ENCODE results near the gene SCN1B. TPM values are rescaled to one million over a fixed set of nuclear protein-coding genes. Genes with fewer than 3 reads are reported as not detected.

The SCN1B gene
- total and polyA plus RNA-seq, 2 of the 13 experiments (the other 11 are each of a cell fraction or from before 2014, with no cell fraction given) = 2.7 to 20.1 TPM

DNA sequence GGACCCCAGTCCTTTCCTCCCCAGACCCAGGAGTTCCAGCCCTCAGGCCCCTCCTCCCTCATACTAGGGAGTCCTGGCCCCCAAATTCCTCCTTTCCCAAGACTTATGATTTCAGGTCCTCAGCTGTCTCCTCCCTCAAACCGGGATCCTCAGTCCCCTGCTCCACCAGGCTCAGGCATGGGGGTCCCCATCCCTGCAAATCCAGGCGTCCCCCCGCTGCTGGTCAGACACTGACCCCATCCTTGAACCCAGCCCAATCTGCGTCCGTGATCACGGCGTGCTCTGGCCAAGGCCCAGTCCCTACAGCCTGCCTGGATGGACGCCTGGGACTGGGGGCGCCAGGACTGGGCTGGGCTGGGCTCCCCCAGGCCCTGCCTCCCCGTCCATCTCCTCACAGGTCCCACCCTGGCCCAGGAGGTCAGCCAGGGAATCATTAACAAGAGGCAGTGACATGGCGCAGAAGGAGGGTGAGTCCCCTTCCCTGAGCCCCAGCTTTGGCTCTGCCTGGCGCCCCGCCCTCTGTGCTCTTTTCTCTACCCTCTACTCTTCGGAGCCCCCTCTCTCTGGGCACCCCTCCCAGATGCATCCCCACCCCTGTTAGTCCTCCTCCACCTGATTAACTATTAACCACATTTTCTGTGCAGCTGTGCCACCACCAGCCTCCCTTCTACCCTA, 11.9 kb downstream of the SCN1B start (continued):
- TF ChIP-seq, protein P1, sequence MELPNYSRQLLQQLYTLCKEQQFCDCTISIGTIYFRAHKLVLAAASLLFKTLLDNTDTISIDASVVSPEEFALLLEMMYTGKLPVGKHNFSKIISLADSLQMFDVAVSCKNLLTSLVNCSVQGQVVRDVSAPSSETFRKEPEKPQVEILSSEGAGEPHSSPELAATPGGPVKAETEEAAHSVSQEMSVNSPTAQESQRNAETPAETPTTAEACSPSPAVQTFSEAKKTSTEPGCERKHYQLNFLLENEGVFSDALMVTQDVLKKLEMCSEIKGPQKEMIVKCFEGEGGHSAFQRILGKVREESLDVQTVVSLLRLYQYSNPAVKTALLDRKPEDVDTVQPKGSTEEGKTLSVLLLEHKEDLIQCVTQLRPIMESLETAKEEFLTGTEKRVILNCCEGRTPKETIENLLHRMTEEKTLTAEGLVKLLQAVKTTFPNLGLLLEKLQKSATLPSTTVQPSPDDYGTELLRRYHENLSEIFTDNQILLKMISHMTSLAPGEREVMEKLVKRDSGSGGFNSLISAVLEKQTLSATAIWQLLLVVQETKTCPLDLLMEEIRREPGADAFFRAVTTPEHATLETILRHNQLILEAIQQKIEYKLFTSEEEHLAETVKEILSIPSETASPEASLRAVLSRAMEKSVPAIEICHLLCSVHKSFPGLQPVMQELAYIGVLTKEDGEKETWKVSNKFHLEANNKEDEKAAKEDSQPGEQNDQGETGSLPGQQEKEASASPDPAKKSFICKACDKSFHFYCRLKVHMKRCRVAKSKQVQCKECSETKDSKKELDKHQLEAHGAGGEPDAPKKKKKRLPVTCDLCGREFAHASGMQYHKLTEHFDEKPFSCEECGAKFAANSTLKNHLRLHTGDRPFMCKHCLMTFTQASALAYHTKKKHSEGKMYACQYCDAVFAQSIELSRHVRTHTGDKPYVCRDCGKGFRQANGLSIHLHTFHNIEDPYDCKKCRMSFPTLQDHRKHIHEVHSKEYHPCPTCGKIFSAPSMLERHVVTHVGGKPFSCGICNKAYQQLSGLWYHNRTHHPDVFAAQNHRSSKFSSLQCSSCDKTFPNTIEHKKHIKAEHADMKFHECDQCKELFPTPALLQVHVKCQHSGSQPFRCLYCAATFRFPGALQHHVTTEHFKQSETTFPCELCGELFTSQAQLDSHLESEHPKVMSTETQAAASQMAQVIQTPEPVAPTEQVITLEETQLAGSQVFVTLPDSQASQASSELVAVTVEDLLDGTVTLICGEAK (IDR thresholded peaks at IDR 0.05) = no peak
- TF ChIP-seq, protein P1 (CRISPR knock-in tag; IDR thresholded peaks at IDR 0.05) = no peak; the same call in 1 of the 2 replicates
- no peak for TF ChIP-seq EZH2 (conservative IDR thresholded peaks at IDR 0.05; ENCODE audit: low read depth, low read length)
- TF ChIP-seq CC2D1A (CRISPR knock-in tag; IDR thresholded peaks at IDR 0.05) = no peak
- TF ChIP-seq, protein P2, sequence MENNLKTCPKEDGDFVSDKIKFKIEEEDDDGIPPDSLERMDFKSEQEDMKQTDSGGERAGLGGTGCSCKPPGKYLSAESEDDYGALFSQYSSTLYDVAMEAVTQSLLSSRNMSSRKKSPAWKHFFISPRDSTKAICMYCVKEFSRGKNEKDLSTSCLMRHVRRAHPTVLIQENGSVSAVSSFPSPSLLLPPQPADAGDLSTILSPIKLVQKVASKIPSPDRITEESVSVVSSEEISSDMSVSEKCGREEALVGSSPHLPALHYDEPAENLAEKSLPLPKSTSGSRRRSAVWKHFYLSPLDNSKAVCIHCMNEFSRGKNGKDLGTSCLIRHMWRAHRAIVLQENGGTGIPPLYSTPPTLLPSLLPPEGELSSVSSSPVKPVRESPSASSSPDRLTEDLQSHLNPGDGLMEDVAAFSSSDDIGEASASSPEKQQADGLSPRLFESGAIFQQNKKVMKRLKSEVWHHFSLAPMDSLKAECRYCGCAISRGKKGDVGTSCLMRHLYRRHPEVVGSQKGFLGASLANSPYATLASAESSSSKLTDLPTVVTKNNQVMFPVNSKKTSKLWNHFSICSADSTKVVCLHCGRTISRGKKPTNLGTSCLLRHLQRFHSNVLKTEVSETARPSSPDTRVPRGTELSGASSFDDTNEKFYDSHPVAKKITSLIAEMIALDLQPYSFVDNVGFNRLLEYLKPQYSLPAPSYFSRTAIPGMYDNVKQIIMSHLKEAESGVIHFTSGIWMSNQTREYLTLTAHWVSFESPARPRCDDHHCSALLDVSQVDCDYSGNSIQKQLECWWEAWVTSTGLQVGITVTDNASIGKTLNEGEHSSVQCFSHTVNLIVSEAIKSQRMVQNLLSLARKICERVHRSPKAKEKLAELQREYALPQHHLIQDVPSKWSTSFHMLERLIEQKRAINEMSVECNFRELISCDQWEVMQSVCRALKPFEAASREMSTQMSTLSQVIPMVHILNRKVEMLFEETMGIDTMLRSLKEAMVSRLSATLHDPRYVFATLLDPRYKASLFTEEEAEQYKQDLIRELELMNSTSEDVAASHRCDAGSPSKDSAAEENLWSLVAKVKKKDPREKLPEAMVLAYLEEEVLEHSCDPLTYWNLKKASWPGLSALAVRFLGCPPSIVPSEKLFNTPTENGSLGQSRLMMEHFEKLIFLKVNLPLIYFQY (CRISPR knock-in tag; IDR thresholded peaks at IDR 0.05; ENCODE audit: borderline replicate concordance) = peak; percentile 94; the same call in 1 of the 2 replicates
- TF ChIP-seq AGO2 (optimal IDR thresholded peaks at IDR 0.05; ENCODE audit: low read depth, low read length) = peak; percentile 90
- no peak for TF ChIP-seq FOXM1 (CRISPR knock-in tag; IDR thresholded peaks at IDR 0.05)
- no peak for TF ChIP-seq CHD4 (IDR thresholded peaks at IDR 0.05; ENCODE audit: borderline replicate concordance, low read length)
- peak; percentile 6; the same call in 1 of the 2 replicates for TF ChIP-seq ZNF431 (CRISPR knock-in tag; IDR thresholded peaks at IDR 0.05; ENCODE audit: borderline replicate concordance, low read depth)
- no peak; the same call in 1 of the 2 replicates for TF ChIP-seq RFXAP (CRISPR knock-in tag; IDR thresholded peaks at IDR 0.05; ENCODE audit: borderline replicate concordance)
- TF ChIP-seq ATM (IDR thresholded peaks at IDR 0.05; ENCODE audit: borderline replicate concordance) = no peak
- TF ChIP-seq, protein P3, sequence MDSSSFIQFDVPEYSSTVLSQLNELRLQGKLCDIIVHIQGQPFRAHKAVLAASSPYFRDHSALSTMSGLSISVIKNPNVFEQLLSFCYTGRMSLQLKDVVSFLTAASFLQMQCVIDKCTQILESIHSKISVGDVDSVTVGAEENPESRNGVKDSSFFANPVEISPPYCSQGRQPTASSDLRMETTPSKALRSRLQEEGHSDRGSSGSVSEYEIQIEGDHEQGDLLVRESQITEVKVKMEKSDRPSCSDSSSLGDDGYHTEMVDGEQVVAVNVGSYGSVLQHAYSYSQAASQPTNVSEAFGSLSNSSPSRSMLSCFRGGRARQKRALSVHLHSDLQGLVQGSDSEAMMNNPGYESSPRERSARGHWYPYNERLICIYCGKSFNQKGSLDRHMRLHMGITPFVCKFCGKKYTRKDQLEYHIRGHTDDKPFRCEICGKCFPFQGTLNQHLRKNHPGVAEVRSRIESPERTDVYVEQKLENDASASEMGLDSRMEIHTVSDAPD (CRISPR knock-in tag; IDR thresholded peaks at IDR 0.05) = no peak; the same call in 1 of the 2 replicates
